ENCODE data around the gene NCKAP5.

NCKAP5 gene

GRCh38 chr2:133286326-133286922 is 281.8 kb downstream of the NCKAP5 start:
- DNase-seq (ENCODE audit: low read depth in 2 of 3, low spot score in 1 of 3): no peak

DNA sequence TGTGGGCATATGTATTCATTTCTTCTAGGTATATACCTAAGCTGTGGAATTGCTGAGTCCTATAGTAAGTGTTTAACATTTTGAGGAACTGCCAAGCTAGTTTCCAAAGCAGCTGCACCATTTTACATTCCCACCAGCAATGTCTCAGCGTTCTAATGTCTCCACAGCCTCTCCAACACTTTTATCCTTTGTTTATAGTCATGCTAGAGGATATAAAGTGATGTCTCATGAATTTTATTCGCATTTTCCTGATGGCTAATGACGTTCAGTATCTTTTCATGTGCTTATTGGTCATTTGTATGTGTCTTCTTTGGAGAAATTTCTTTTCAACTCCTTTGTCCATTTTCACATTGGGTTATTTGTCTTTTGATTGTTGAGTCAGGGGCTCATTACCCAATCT is 295.2 kb downstream of the NCKAP5 start:
- no peak for DNase-seq (ENCODE audit: low read depth in 2 of 3, low spot score in 1 of 3)

GRCh38 chr2:133271105-133271504 is 297.2 kb downstream of the NCKAP5 start:
- no peak for DNase-seq (ENCODE audit: low read depth in 2 of 3, low spot score in 1 of 3)

- DNase-seq (ENCODE audit: low read depth in 2 of 3, low spot score in 1 of 3): no peak
Observed at GRCh38 chr2:133270550-133270949, 297.7 kb downstream of the NCKAP5 start.

- DNase-seq (ENCODE audit: low read depth in 2 of 3, low spot score in 1 of 3): no peak
Observed at GRCh38 chr2:133266926-133267590, 301.2 kb downstream of the NCKAP5 start.

DNA sequence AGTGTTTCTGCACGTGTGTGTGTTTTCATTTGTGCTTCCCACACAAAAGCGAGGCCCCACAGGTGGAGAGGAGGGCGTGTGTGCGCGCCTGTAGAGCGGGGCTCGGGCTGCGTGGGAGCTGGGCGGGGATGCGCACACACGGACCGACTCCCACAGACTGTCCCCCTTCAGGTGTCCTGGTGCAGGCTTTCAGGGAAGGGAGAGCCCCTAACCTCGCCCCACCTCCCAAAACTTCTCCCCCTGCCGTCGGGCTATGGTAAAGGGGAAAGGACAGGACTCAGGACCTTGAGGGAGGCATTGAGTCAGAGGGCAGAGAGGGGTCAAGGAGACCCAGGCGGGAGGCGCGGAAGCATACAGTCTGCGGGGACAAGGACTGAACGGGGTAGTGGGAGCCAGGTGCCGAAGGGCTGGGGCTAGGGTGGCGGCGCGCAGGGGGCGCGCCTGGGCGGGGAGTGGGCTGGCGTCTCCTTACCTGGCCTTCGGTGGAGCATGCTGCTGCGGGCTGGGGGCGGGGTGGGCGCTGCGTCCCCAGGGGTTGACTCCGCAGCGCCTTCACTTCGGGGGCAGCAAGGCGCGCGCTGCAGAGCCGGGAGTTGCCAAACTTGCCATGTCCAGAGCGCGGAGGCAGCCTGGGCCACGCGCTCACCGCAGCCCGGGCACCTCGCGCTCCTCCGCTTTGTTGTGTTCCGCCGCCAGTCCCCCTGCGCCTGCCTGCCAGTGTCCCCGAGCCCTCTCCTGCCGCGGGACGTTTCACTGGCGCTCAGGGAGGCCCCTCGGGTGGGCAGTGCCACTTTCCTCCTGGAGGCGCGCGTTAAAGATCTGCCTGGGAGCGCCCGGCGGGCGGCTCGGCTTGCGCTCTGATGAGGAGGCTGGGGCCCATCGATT is 302.0 kb downstream of the NCKAP5 start:
- no peak for DNase-seq (ENCODE audit: low read depth in 2 of 3, low spot score in 1 of 3)

GRCh38 chr2:133265432-133265949 is 302.8 kb downstream of the NCKAP5 start:
- DNase-seq (ENCODE audit: low read depth in 2 of 3, low spot score in 1 of 3): no peak

DNA sequence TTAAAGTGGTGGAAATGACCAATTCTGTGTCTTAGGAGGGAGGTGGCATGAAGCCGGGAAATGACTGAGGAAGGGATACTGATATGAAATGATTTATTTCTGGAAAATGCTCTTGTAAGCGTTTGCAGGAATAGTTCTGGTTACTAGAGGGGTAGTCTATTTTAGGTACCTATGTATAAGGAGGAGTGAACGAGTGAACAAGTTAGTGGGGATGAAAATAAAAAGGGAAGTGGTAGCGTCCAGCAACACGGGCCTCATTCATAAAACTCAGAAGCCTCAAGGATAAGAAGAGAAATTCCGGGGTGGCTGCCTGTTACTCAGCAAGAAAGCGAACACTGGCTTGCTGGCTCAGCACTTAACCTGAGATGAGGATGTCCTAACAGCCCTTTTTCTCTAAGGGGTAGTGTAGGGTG is 303.3 kb downstream of the NCKAP5 start:
- no peak for DNase-seq (ENCODE audit: low read depth in 2 of 3, low spot score in 1 of 3)

- DNase-seq (ENCODE audit: low read depth in 2 of 3, low spot score in 1 of 3): no peak
Observed at GRCh38 chr2:133262893-133263292, 305.4 kb downstream of the NCKAP5 start.

DNA sequence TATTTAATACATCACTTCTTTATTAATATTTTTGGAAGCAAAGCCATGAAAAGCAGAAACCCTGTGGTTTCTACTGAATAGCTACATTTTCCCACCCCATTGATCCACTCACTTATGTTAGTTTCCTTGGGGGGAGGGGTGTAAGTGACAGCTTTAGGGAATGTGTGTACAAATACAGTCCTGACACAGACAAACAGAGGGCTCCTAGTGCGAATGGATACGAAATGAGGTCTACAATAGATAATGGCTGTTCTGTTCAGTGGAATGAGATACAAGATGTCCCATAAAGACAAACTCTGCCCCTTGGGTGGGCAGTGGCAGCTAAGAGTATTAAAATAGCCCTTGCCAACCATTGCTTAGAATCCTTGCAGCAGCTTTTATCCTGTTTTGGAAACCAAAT is 312.9 kb downstream of the NCKAP5 start:
- no peak for DNase-seq (ENCODE audit: low read depth in 2 of 3, low spot score in 1 of 3)

GRCh38 chr2:133253793-133254192 is 314.5 kb downstream of the NCKAP5 start:
- no peak for DNase-seq (ENCODE audit: low read depth in 2 of 3, low spot score in 1 of 3)

DNA sequence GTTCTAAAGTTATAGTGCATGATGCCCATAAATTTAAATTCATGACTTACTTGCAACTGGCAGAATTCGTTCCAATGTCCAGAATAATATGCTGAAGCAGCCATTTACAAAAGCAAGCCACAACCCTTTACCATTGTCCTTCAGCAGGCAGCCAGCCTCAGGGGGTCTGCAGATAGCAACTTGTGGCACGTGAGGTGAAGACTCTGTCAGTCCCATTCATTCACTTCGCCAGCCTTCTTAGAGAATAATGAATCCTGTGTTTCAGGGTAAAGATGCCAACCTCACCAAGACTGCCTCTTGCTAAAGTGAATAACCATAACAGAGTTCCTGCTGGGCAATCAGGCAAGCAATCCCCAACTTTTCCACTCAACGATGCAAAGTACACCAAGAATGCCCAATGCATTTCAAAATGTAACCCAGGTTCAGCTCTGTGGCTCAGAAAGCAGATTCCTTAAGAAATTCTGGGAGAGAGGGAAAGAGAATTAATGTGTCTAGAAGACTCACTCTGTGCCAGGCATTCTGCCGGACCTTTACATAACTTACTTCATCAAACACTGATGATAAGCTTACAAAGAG is 315.4 kb downstream of the NCKAP5 start:
- DNase-seq (ENCODE audit: low read depth in 2 of 3, low spot score in 1 of 3): no peak

- no peak for DNase-seq (ENCODE audit: low read depth in 2 of 3, low spot score in 1 of 3)
Observed at GRCh38 chr2:133249362-133249761, 318.9 kb downstream of the NCKAP5 start.

GRCh38 chr2:133248264-133248663 is 320.0 kb downstream of the NCKAP5 start:
- no peak for DNase-seq (ENCODE audit: low read depth in 2 of 3, low spot score in 1 of 3)

DNA sequence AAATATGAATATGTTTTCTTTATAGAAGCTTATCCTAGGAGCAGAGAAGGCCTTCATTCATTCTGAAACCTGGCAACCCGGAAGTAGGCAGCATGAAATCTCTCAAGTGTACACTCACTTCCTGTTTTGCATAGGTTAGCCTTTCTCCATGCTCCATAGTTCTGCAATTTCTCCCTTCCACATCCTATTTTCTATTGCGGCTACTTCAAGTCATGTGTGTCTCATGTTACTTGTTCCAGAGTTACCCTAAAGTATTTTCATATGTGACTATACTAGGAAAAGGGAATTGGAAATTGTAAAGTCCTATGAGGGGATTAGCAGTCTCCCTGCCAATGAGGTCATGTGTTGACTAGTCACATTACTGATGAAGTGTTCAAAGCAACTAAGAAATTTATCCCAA is 320.6 kb downstream of the NCKAP5 start:
- DNase-seq (ENCODE audit: low read depth in 2 of 3, low spot score in 1 of 3): no peak

DNA sequence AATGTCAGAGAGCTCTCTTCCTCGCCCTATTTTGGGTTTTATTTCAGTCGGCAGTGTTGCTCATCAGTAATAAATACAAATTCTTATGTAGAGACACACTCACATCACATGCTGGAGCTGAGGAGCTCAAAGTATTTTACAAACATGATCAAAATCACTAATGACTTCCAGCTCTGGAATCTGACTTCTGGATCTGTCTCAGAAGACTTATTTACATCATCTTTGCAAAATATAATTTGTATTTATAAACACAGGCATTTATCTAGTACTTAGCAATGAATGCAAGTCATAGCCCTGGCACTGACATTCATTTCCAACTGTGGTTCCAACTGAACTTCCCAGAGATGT is 327.1 kb downstream of the NCKAP5 start:
- DNase-seq (ENCODE audit: low read depth in 2 of 3, low spot score in 1 of 3): no peak

DNA sequence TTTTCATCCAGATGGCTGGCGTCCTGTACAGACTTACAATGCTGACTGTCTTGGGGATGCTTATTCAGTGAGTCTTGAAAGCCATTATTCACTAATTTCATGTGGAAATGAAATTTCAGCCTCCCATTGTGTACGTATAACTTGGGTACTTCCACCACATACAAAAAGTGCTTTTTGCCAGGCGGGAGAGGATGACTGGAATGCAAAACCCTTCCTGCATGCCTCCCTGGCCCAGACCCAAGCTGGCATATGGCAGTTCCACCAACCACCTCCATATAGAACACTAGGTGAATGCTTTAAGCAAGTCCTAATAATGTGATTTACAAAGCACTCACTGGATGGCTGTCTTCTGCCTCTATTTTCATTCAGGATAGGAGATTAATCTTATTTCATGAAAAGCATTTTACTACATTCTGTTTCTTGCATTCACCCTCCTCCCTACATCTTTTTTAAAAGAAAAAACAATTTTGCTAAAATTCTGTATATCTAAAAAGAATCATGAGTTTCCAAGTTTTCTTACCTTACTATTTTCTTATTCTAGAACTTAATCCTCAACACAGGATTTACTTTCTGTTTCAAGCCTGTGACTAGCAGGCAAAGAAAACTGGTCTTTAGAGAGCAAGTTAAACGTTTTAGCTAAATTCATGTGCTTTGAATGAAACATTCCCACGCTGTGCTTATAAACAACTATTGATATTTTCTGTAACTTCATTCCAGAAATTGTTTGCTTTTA is 327.6 kb downstream of the NCKAP5 start:
- no peak for DNase-seq (ENCODE audit: low read depth in 2 of 3, low spot score in 1 of 3)

GRCh38 chr2:133235968-133236367 is 332.3 kb downstream of the NCKAP5 start:
- DNase-seq (ENCODE audit: low read depth in 2 of 3, low spot score in 1 of 3): no peak

DNA sequence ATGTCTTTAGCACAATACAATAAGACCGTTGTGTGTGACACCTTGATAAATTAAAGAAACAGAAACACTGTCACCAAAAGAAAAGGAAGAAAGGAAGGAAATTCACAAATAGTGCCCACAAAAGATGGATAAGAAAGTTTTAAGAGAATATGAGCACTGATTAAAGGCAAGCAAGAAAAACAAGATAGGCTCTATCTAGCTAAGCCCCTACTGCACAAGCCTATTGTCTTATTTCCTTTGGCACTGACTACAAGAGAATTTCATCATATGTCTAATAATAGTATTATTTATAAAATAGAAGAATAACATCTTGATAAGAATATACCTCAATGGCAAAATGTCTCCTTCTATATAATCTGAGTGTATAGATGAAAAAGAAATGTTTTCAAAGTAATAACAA is 335.7 kb downstream of the NCKAP5 start:
- no peak for DNase-seq (ENCODE audit: low read depth in 2 of 3, low spot score in 1 of 3)

DNA sequence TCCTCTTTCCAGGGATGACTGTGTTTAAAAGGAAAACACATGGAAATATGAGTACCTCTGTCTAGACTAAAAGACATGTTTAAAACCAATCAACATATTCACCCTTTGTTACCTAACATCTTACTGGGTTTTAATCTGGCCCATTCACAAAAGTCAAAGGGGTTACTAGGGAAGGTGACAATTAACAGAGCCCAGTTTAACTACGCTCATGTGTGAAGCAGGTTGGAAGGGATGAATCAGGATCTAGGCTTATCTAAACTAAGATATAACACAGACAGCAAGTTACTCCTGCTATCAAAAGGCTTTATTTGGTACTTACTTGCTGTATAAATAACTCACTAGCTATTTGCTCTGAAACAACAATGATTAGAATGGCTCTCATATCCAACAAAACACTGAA is 337.0 kb downstream of the NCKAP5 start:
- DNase-seq (ENCODE audit: low read depth in 2 of 3, low spot score in 1 of 3): no peak

DNA sequence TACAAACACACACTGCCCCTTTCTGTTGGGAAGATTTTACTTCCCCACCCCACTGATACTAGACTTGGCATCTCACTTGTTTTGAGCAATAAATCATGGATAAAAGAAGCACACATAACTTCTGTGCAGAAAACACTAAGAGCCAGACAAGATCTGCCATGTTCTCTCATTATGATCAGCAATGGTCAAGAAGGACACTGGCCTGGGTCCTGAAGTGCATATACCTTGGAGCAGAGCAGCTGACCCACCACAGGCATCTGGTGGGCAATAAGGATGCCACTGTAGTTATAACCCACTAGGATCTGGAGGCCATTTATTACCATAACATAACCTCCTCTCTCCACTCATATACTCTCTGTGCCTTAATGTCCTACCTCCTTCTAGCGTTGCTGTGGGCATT is 338.3 kb downstream of the NCKAP5 start:
- DNase-seq (ENCODE audit: low read depth in 2 of 3, low spot score in 1 of 3): no peak
